Transverse colon (tissue), 4 donors: Measurements from ENCODE around the gene BMP6. TPM values are rescaled to one million over a fixed set of nuclear protein-coding genes. Genes with fewer than 3 reads are reported as not detected.

Experiments used
- DNase-seq: peaks from one replicate; pipeline ENCODE4 v3.0.0-alpha.2; 2019
- H3K27ac ChIP-seq, 4 donors: fragments of 200-600 bp; sonication (generic); 2 replicates each; pipeline ENCODE4 v1.5.1; 2016 to 2018; ENCODE audit warnings: inconsistent platforms in 4 of 4
- H3K27me3 ChIP-seq: fragments of 200-600 bp; sonication (generic); 2 replicates; pipeline ENCODE4 v1.5.1; 2017; ENCODE audit warnings: inconsistent platforms
- H3K36me3 ChIP-seq, 4 donors: fragments of 200-600 bp; sonication (generic); 2 replicates each; pipeline ENCODE4 v1.5.1; 2017 to 2019; ENCODE audit warnings: inconsistent platforms in 4 of 4
- H3K4me1 ChIP-seq, 4 donors: fragments of 200-600 bp; sonication (generic); 2 replicates each; pipeline ENCODE4 v1.5.1; 2017 to 2020; ENCODE audit warnings: inconsistent platforms in 4 of 4
- H3K4me3 ChIP-seq, 4 donors: fragments of 200-600 bp; sonication (generic); 1 replicate in 1 of 4; 2 replicates in 3 of 4; pipeline versions ENCODE4 v1.5.1 to v1.6.1; 2017 to 2019; ENCODE audit warnings: inconsistent platforms in 4 of 4
- H3K9me3 ChIP-seq, 2 donors: fragments of 200-600 bp; sonication (generic); 2 replicates each; pipeline ENCODE4 v1.5.1; 2017 to 2019; ENCODE audit warnings: inconsistent platforms in 2 of 2
- EP300 ChIP-seq: sonication (generic); formaldehyde crosslinking; IDR thresholded peaks from one replicate; pipeline ENCODE4 v1.6.1; 2017; ENCODE audit warnings: antibody characterized with exemption, low read depth
- POLR2A ChIP-seq: fragments of 450-650 bp; IDR thresholded peaks from one replicate; pipeline ENCODE4 v1.6.1; 2016; ENCODE audit warnings: antibody characterized with exemption, mild to moderate bottlenecking, moderate library complexity
- POLR2AphosphoS5 ChIP-seq, 3 donors: sonication (generic); formaldehyde crosslinking; IDR thresholded peaks; one replicate each; pipeline ENCODE4 v1.6.1; 2016; ENCODE audit warnings: antibody characterized with exemption in 3 of 3
- WGBS, 2 donors: methylation state at CpG; one replicate each; pipeline ENCODE4 v1.1.5; 2018; ENCODE audit warnings: low coverage in 1 of 2; 5-methylcytosine and 5-hydroxymethylcytosine counted together
- in situ Hi-C, 4 donors: fragments of 200-750 bp; cut with MboI; loops; one replicate each; pipeline versions ENCODE4 v1.15.0 to v1.15.1; 2017; ENCODE audit warnings: low sequenced_read_pairs in 3 of 4, low pct_ligation_motif_present in 1 of 4, low pct_unique_long_range_greater_than_20kb in 1 of 4
- intact Hi-C: fragments of 100-400 bp; cut with DNase I; formaldehyde crosslinking; loops from one replicate; pipeline ENCODE4 v1.15.1; 2023; ENCODE audit warnings: low total_unique reads
- total RNA-seq, 4 donors: library from RNA; depleted of rRNA; stranded (reverse); fragments of >200 nt; gene quantifications; one replicate each; pipeline ENCODE4 v1.1.0, GENCODE V29; 2016
- TF ChIP-seq, protein P1 (sequence below), 5 experiments: fragments of 200-600 bp in 3 of 5; fragments of 450-650 bp in 2 of 5; sonication (generic) in 3 of 5; IDR thresholded peaks; 1 replicate in 2 of 5; 2 replicates in 3 of 5; pipeline ENCODE4 v1.5.1; 2016 to 2017; ENCODE audit warnings: antibody characterized with exemption in 5 of 5, inconsistent platforms in 3 of 5, mild to moderate bottlenecking in 2 of 5, moderate library complexity in 1 of 5

The BMP6 gene
- total RNA-seq, 4 donors from 2014 or later, result 1.1 to 12.7 (median 6.7) TPM

DNA sequence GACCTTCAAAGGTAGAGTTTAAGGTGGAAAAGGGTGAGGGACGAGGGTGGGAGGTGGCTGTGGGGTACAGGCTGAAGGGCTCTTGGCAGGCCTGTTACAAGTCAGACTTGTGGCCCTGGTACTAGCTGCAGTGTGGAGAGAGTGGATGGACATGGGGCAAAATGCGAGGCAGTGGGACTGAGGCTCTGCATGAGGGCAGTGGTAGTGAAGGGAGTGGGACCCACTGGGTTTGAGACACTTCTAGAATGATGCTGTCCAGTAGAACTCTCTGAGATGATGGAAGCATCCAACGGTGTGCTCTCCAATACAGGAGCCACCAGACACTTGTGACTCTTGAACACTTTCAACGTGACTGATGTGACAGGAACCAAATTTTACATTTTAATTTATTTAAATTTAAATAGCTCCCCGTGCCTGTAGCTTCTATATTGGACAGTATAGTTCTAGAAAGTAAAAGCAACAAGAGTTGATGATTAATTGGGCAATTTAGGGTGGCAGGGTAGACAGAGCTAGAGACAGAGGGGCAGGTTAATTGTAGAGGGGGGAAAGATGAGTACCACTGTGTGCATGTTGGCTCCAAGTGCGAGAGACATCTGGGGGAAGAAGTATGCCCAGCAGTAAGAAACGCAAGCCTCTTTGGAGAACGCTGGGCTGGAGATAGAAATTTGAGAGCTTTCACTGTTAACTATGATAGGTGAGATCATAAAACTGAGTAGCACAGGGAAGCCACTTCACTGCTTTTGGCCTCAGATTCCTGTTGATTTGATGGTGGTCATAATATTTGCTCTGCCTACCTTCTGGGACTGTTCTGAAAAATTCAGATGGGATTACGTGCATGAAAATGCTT lies 107.2 kb downstream of the BMP6 start:
- intact Hi-C loops (no loop called here), in situ Hi-C loops (no loop called here)
- H3K9me3 ChIP-seq, result no peaks in the 10 kb centered on the region
- 67 to 75% methylated on average over 9 of the region's 9 CpGs for WGBS, 2 donors
- DNase-seq, result no peak
- TF ChIP-seq POLR2AphosphoS5 (IDR thresholded peaks at IDR 0.05) (no peak), POLR2A (no peak), EP300 (no peak)
- TF ChIP-seq, protein P1, sequence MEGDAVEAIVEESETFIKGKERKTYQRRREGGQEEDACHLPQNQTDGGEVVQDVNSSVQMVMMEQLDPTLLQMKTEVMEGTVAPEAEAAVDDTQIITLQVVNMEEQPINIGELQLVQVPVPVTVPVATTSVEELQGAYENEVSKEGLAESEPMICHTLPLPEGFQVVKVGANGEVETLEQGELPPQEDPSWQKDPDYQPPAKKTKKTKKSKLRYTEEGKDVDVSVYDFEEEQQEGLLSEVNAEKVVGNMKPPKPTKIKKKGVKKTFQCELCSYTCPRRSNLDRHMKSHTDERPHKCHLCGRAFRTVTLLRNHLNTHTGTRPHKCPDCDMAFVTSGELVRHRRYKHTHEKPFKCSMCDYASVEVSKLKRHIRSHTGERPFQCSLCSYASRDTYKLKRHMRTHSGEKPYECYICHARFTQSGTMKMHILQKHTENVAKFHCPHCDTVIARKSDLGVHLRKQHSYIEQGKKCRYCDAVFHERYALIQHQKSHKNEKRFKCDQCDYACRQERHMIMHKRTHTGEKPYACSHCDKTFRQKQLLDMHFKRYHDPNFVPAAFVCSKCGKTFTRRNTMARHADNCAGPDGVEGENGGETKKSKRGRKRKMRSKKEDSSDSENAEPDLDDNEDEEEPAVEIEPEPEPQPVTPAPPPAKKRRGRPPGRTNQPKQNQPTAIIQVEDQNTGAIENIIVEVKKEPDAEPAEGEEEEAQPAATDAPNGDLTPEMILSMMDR (IDR thresholded peaks at IDR 0.05), result no peak
- H3K27me3 ChIP-seq, result no peaks in the 10 kb centered on the region
- no peak overlapping the region for H3K4me3 ChIP-seq
- H3K36me3 ChIP-seq, result no peaks in the 10 kb centered on the region
- H3K27ac ChIP-seq, result no peak overlapping the region
- H3K4me1 ChIP-seq, result no peaks in the 10 kb centered on the region

DNA sequence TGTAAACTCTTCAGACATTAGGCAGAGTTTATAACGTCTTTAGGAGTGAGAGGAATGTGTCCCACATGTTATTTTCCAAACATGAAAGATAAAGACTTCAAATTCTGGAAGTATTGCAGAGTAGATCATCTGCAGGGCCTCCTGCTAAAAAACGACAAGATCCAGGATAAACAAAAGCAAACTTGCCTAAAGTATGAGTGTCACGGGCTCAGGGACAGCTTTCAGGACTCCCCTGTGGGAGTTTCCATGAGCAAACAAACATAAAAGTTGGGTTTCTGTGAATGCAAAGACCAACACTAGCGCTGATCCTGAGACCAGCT lies 107.8 kb downstream of the BMP6 start:
- no peaks in the 10 kb centered on the region for H3K36me3 ChIP-seq

DNA sequence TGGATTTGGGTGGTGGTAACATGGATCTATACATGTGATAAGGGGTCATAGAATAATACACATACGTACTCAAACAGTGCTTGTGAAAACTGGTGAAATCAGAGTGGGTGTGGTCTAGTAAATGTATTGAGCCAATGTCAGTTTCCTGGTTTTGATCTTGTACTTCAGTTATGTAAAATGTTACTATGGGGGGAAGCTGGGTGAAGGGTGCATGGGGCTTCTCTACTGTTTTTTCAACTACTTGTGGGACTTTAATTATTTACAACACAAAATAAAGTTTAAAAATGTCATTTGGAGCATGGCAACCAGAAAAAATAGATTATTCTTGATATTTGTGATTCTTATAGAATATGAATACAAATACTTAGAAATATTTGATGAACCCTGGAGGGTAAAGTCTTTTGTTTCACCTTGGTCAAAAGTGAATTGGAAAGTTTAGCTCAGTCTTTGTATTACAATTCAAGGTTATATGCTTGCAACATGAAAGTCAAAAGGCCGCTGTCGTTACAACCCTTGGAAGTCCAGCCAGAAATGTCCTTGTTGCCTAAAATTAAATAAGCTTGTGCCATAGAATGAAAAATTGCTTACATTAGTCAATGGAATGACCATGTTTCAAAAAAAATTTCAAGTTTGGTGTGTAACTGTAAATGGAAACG lies 110.6 kb downstream of the BMP6 start:
- intact Hi-C loops, result no loop called here
- 85 to 94% methylated on average over 3 to 4 of the region's 4 CpGs for WGBS, 2 donors
- H3K27ac ChIP-seq, result no peak overlapping the region

More for the DNA sequence above, 107.8 kb downstream of the BMP6 start:
- TF ChIP-seq POLR2AphosphoS5 (IDR thresholded peaks at IDR 0.05), result no peak
- no peaks in the 10 kb centered on the region for H3K27me3 ChIP-seq
- no peaks in the 10 kb centered on the region for H3K9me3 ChIP-seq
- H3K4me1 ChIP-seq, result no peaks in the 10 kb centered on the region
- intact Hi-C loops, result no loop called here
- no peak for DNase-seq
- 36 to 56% methylated on average over 4 of the region's 4 CpGs for WGBS, 2 donors
- no peak overlapping the region for H3K4me3 ChIP-seq
- in situ Hi-C loops, result no loop called here
- H3K27ac ChIP-seq, result no peak overlapping the region

DNA sequence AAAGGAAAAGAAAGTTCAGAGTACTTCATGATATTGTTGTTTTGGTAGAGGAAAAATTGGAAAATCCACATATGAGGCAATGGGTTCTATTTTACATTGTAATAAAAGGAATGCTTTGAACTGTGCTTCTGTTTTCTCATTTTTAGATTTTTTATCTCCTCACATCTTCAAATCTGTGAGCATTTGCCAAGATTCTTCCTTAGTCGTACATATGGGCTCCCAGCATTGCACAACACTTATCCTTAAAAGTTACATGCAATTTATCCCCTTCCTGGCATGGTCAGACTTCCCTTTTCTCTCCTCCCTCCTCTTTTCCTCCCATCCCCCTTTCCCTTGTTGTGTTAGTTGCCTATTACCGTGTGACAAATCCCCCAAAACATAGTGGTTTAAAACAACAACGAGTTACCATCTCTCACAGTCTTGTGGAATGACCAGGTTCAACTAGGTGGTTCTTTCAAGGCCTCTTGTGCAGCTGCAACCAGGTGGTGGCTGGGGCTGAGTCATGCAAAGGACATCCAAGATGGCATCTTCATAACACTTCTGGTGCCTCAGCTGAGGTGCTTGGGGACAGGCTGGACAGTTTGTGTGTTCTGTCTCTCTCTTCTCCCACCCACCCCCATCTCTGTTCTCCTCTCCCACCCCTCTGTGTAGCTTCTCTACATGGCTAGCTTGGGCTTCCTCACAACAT lies 116.0 kb downstream of the BMP6 start:
- in situ Hi-C loops (no loop called here), intact Hi-C loops (no loop called here)
- DNase-seq, result no peak
- no peak for TF ChIP-seq POLR2A
- TF ChIP-seq POLR2AphosphoS5 (IDR thresholded peaks at IDR 0.05), result no peak
- no peak for TF ChIP-seq EP300
- TF ChIP-seq, protein P1 (IDR thresholded peaks at IDR 0.05), result no peak
- H3K27me3 ChIP-seq, result no peaks in the 10 kb centered on the region
- H3K4me1 ChIP-seq, result no peaks in the 10 kb centered on the region
- no peaks in the 10 kb centered on the region for H3K9me3 ChIP-seq
- H3K36me3 ChIP-seq, result no peaks in the 10 kb centered on the region
- no peak overlapping the region for H3K27ac ChIP-seq
- 71 to 82% methylated on average over 2 to 3 of the region's 3 CpGs for WGBS, 2 donors
- no peak overlapping the region for H3K4me3 ChIP-seq

More for the DNA sequence above, 110.6 kb downstream of the BMP6 start:
- Histone ChIP-seq H3K27me3 (no peaks in the 10 kb centered on the region), H3K4me1 (no peaks in the 10 kb centered on the region), H3K9me3 (no peaks in the 10 kb centered on the region), H3K36me3 (no peaks in the 10 kb centered on the region), H3K4me3 (no peak overlapping the region)
- in situ Hi-C loops, result no loop called here
- no peak for TF ChIP-seq POLR2A
- no peak for TF ChIP-seq EP300
- TF ChIP-seq, protein P1 (IDR thresholded peaks at IDR 0.05), result no peak
- no peak for TF ChIP-seq POLR2AphosphoS5 (IDR thresholded peaks at IDR 0.05)
- DNase-seq, result no peak
